Uterus (tissue), 2 donors: Measurements from ENCODE around the gene KTN1.

Source experiments
- POLR2A ChIP-seq, 2 donors: fragments of 450-650 bp; IDR thresholded peaks; one replicate each; pipeline ENCODE4 v1.6.1; 2016; ENCODE audit warnings: antibody characterized with exemption in 2 of 2, mild to moderate bottlenecking in 1 of 2, moderate library complexity in 1 of 2
- TF ChIP-seq, protein P1 (sequence below), 4 experiments: fragments of 200-600 bp in 2 of 4; fragments of 450-650 bp in 2 of 4; sonication (generic) in 2 of 4; IDR thresholded peaks; one replicate each; pipeline ENCODE4 v1.5.1; 2016 to 2019; ENCODE audit warnings: antibody characterized with exemption in 4 of 4, mild to moderate bottlenecking in 2 of 4, moderate library complexity in 1 of 4

DNA sequence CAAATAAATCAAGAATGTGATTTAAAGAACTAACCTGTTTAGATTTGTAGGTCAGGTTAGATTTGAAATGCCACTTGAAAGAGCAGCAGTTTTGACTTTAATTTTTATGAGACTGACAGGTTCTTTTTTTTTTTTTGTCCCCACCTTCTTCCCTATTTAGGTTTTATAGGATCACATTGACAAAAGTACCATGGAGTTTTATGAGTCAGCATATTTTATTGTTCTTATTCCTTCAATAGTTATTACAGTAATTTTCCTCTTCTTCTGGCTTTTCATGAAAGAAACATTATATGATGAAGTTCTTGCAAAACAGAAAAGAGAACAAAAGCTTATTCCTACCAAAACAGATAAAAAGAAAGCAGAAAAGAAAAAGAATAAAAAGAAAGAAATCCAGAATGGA is 31.9 kb downstream of the KTN1 start:
- TF ChIP-seq, protein P1, sequence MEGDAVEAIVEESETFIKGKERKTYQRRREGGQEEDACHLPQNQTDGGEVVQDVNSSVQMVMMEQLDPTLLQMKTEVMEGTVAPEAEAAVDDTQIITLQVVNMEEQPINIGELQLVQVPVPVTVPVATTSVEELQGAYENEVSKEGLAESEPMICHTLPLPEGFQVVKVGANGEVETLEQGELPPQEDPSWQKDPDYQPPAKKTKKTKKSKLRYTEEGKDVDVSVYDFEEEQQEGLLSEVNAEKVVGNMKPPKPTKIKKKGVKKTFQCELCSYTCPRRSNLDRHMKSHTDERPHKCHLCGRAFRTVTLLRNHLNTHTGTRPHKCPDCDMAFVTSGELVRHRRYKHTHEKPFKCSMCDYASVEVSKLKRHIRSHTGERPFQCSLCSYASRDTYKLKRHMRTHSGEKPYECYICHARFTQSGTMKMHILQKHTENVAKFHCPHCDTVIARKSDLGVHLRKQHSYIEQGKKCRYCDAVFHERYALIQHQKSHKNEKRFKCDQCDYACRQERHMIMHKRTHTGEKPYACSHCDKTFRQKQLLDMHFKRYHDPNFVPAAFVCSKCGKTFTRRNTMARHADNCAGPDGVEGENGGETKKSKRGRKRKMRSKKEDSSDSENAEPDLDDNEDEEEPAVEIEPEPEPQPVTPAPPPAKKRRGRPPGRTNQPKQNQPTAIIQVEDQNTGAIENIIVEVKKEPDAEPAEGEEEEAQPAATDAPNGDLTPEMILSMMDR (IDR thresholded peaks at IDR 0.05): no peak
- TF ChIP-seq POLR2A (IDR thresholded peaks at IDR 0.05): no peak
